BJ (cell line): Measurements from ENCODE around the gene OMA1. TPM values are rescaled to one million over a fixed set of nuclear protein-coding genes. Genes with fewer than 3 reads are reported as not detected.
"Not testable (repeated sequence)": the region's sequence is repeated elsewhere in the genome, so short reads cannot be mapped to it uniquely, and the experiment has no call there.

Source experiments
- CTCF ChIA-PET: fragments of 350-600 bp; formaldehyde crosslinking; extraction: SDS; loops from one replicate; lab custom pipeline; 2021; ENCODE audit warnings: antibody characterized with exemption, inconsistent platforms; lab: Yijun Ruan, JAX
- POLR2A ChIA-PET: fragments of 300-600 bp; sonication (Branson Sonifier 250); formaldehyde crosslinking; extraction: SDS; loops from one replicate; lab custom pipeline; 2021; ENCODE audit warnings: antibody characterized with exemption; lab: Charles Lee
- DNase-seq: peaks from one replicate; pipeline ENCODE4 v3.0.0-alpha.2; 2011; ENCODE audit warnings: low read depth
- H3K27me3 ChIP-seq: 2 replicates; pipeline ENCODE4 v1.6.0; 2011; ENCODE audit warnings: low read length; ENCODE audit not compliant: control insufficient read depth, insufficient read depth
- H3K36me3 ChIP-seq: 2 replicates; pipeline ENCODE4 v1.5.1; 2011; ENCODE audit warnings: low read length; ENCODE audit not compliant: control insufficient read depth, insufficient read depth
- H3K4me3 ChIP-seq: 2 replicates; pipeline ENCODE4 v1.5.1; 2011; ENCODE audit warnings: low read depth, mild to moderate bottlenecking, control low read depth, low read length
- polyA plus RNA-seq: library from polyadenylated mRNA; depleted of rRNA; stranded (reverse); fragments of >200 nt; gene quantifications from 2 replicates; pipeline ENCODE4 v1.2.3, GENCODE V29; 2011
- TF ChIP-seq, protein P1 (sequence below): IDR thresholded peaks from 2 replicates; pipeline ENCODE4 v1.5.1; 2011; ENCODE audit warnings: low read depth, mild to moderate bottlenecking, control low read depth, inconsistent platforms, low read length, moderate library complexity; ENCODE audit not compliant: insufficient read depth

Gene OMA1
- polyA plus RNA-seq, 1 experiment, result 8.4 TPM

DNA sequence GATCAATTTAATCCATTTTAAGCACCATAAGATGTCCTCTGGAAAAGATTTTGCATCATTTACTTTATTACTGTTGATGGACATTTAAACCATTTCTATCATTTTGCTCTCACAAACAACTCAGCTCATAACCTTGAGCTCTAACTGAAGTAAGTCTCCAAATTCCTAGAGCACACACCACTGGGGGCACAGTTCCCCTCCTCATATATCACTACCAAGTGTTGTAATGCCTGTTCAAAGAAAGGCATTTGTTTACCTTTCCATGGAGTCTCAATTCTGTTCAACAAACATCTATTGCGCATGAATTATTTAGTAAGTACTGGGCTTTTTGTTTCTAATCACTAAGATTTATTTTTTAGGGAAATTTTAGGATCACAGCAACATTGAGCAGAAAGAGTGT, 8.9 kb upstream of the OMA1 start:
- no peak for DNase-seq
- H3K4me3 ChIP-seq, result no peak overlapping the region
- TF ChIP-seq, protein P1, sequence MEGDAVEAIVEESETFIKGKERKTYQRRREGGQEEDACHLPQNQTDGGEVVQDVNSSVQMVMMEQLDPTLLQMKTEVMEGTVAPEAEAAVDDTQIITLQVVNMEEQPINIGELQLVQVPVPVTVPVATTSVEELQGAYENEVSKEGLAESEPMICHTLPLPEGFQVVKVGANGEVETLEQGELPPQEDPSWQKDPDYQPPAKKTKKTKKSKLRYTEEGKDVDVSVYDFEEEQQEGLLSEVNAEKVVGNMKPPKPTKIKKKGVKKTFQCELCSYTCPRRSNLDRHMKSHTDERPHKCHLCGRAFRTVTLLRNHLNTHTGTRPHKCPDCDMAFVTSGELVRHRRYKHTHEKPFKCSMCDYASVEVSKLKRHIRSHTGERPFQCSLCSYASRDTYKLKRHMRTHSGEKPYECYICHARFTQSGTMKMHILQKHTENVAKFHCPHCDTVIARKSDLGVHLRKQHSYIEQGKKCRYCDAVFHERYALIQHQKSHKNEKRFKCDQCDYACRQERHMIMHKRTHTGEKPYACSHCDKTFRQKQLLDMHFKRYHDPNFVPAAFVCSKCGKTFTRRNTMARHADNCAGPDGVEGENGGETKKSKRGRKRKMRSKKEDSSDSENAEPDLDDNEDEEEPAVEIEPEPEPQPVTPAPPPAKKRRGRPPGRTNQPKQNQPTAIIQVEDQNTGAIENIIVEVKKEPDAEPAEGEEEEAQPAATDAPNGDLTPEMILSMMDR, result no peak
- no peaks in the 10 kb centered on the region for H3K36me3 ChIP-seq
- POLR2A ChIA-PET, result interaction anchor here (0.6 kb wide), 1 partner anchor 94 kb away, joined by 7 read pairs; no protein-coding TSS in a partner anchor
- H3K27me3 ChIP-seq, result peaks cover 4% of the 10 kb centered on the region
- CTCF ChIA-PET, result no interaction called here

DNA sequence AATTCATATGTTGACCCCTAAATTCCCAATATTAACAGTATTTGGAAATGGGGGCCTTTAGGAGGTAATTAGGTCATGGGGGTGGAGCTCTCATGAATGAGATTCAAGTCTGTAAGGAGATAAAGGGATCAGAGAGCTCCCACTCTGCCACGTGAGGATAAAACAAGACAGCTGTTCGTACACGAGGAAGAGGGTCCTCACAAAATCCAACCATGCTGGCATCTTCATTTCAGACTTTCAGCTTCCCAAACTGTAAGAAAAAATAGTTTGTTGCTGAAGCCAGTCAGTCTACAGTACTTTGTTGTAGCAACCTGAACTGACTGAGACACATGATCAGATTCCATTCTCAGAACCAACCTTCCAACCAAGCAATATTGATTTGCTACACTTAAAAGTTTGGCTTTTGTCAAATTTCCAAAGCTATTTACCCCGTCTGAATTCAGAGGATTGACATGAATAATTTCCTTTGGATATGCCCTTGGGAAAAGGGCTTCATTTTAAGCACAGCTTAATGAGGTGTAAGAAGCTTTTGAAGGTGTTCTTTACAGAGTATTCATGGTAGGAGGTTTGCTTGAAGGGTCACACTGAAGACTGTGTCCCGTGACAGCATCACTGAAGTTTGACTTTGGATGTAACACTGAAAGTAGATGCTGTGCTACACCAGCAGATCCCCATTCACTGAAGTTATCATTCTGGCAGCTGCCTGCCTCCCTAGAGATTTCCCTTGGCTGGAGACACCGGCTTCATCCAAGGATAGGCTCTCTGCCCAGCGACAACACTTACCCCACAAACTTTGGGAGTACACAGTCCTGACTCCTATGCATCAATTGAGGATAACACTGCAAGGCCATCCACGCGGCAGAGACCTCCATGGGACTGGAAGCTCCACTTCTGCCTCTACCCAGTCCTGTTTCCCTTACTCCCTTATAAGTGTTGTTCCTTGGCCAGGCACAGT, 4.9 kb upstream of the OMA1 start:
- Histone ChIP-seq H3K27me3 (peaks cover 3% of the 10 kb centered on the region; the same call in 1 of the 2 replicates), H3K36me3 (no peaks in the 10 kb centered on the region), H3K4me3 (no peak overlapping the region)
- TF ChIP-seq, protein P1, result no peak
- DNase-seq, result no peak
- POLR2A ChIA-PET, result no interaction called here
- CTCF ChIA-PET, result interaction anchor here (0.7 to 5.1 kb wide), 5 partner anchors 10 to 119 kb away, joined by 3 to 48 read pairs (median 3); no protein-coding TSS in a partner anchor

DNA sequence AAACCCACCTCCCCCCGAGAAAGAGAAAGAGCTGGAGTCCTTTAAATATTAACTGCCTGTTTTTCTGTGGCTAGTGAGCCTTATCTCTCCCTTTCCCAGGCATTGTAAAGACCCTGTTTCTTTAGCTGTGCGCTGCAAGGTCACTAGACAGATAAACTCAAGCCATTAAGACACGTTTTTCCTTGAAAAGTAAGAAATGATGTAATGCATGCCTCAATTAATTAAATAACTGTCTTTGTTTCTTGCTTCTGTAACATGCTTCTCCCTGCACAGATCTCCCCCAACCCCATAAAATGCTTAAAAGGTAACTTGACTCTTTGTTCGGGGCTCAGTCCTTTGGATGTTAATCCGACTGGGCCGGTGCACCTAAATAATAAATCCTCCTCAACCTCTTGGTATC, 2.8 kb upstream of the OMA1 start:
- CTCF ChIA-PET, result interaction anchor here (5.0 to 5.1 kb wide), 2 partner anchors 32 to 104 kb away, joined by 33 to 48 read pairs; no protein-coding TSS in a partner anchor
- H3K36me3 ChIP-seq, POLR2A ChIA-PET, H3K27me3 ChIP-seq, H3K4me3 ChIP-seq, DNase-seq: not testable (repeated sequence)

DNA sequence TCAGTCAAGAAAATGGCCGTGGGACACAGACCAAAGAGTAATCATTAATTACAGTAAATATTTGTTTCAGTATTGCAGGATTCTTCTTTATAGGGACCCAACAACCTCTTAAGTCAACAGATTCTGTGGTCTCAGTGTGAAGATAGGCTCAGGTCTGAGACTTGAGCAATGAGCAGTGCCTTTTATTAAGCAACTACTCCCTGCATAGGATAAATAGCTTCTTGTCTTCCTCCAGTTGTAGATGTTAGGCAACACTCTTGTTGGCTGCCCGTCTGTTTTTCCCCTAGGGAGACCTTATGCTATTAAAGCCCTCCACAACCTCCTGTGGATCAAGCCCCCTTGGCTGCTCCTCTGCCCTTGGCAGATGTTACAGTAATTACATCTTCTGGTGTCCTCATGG, 1.8 kb upstream of the OMA1 start:
- TF ChIP-seq, protein P1, result no peak
- CTCF ChIA-PET, result interaction anchor here (2.2 to 5.1 kb wide), 4 partner anchors 12 to 105 kb away, joined by 7 to 48 read pairs (median 22); no protein-coding TSS in a partner anchor
- POLR2A ChIA-PET, result interaction anchor here (0.6 kb wide), 1 partner anchor 110 kb away, joined by 3 read pairs; no protein-coding TSS in a partner anchor
- no peak for DNase-seq
- Histone ChIP-seq H3K27me3 (peaks cover 3% of the 10 kb centered on the region; the same call in 1 of the 2 replicates), H3K36me3 (no peaks in the 10 kb centered on the region), H3K4me3 (no peak overlapping the region)

DNA sequence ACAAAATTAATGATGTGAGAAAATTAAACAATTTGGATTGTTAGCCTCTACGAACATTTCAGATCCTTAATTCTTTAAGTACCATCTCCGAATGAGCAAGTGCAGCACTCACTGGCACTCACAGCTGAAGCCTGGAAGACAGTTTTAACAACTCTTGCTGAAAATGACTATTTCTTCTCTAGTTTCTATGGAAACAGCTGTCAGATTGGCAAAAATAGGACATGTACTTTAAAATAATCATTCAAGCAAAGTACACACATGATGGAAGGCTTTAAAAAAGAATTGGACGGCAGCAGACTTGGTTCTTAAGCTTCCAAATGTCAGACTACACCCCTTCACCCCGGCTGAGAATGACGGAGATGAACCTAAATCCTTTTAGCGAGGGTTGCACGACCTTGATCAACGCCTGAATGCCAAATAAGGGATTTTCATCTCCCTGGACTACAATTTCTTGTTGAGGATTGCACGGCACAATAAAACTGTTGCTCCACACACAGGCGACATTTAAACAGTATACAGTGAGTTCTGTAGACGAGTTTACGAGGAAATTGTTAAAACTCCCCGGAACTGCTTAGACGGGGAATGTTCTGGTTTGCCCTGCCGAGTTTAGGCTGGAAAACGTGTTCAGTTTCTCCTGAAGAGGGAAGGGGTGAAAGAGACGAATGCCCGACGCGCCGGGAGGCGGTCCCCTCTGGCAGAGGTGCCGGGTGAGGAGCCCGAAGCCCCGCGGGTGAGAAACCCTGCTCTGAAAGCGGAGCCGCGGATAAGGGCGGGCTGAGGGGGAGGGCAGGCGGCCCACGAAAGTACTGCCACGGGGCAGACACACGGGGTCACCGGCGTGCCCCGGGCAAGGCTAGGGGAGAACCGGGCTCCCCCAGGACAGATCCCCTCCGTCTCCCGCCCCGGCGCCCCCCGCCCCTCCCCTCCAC, 671 bp downstream of the OMA1 start:
- peak; percentile 26 for DNase-seq
- POLR2A ChIA-PET, result interaction anchor here (0.6 kb wide), 1 partner anchor 1210 kb away, joined by 11 read pairs; no protein-coding TSS in a partner anchor

More for the DNA sequence above, 671 bp downstream of the OMA1 start:
- Histone ChIP-seq H3K27me3 (peaks cover 3% of the 10 kb centered on the region; the same call in 1 of the 2 replicates), H3K36me3 (no peaks in the 10 kb centered on the region), H3K4me3 (peak overlapping the region; percentile 78)
- CTCF ChIA-PET, result interaction anchor here (0.5 to 5.1 kb wide), 21 partner anchors 10 to 1160 kb away, joined by 3 to 48 read pairs (median 4); partner anchors contain the start of gene MYSM1
- TF ChIP-seq, protein P1, result no peak
